ENCODE results near the gene STK24. TPM values are rescaled to one million over a fixed set of nuclear protein-coding genes. Genes with fewer than 3 reads are reported as not detected.

STK24 gene
- total and polyA plus RNA-seq, 5 donors: 44.9 to 66.9 (median 62.2) TPM

GRCh38 chr13:98478189-98479129 lies 98.4 kb downstream of the STK24 start:
- Histone ChIP-seq H3K4me1 (ENCODE audit: control insufficient read depth, insufficient read depth, low read length) (peaks cover 20% of the 10 kb centered on the region), H3K27me3 (ENCODE audit: control insufficient read depth, insufficient read depth) (no peaks in the 10 kb centered on the region), H3K9me3 (ENCODE audit: control insufficient read depth, low read length) (no peaks in the 10 kb centered on the region), H3K27ac (ENCODE audit: low read length) (no peak overlapping the region), H3K4me3 (ENCODE audit: low read length) (no peak overlapping the region)
- 73% methylated on average over 16 of the region's 16 CpGs for WGBS
- ATAC-seq (no peak), DNase-seq (no peak)
- intact Hi-C loops (cut with DNase I): loop anchor here in 1 of 4 donors (10.0 kb wide), 1 partner anchor 96 kb away; the partner anchor contains the start of gene STK24

- intact Hi-C loops (cut with DNase I): loop anchor here in 1 of 4 donors (10.0 kb wide), 1 partner anchor 98 kb away; the partner anchor contains the start of gene STK24
- Histone ChIP-seq H3K27me3 (ENCODE audit: control insufficient read depth, insufficient read depth) (no peaks in the 10 kb centered on the region), H3K4me3 (ENCODE audit: low read length) (no peak overlapping the region), H3K27ac (ENCODE audit: low read length) (peak overlapping the region; percentile 38), H3K4me1 (ENCODE audit: control insufficient read depth, insufficient read depth, low read length) (peaks cover 18% of the 10 kb centered on the region), H3K9me3 (ENCODE audit: control insufficient read depth, low read length) (no peaks in the 10 kb centered on the region)
- peak in 2 of 3 donors; percentile 56 to 76 for DNase-seq
- ATAC-seq: peak; percentile 53 to 74
- WGBS: 36% methylated on average over 13 of the region's 13 CpGs
These were observed 100.4 kb downstream of the STK24 start for GRCh38 chr13:98476538-98476966.

DNA sequence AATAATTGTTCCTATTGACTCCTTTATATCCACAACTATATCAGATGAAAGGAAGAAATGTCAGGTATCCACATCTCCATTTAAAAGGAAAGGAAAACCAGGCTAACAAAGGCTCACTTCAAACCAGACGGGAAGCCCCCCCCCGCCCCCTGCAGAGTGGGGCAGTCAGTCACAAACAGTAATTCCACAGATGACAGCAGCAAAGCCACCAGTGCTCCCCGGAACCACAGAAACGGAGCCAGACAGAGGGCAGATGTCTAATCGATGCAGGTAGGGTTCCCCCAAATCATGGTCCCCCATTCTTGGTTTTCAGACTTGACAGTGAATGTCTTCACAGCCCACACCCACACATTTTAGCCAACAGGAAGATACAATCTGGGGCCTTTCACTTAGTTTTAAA lies 100.8 kb downstream of the STK24 start:
- no peaks in the 10 kb centered on the region for H3K27me3 ChIP-seq (ENCODE audit: control insufficient read depth, insufficient read depth)
- ATAC-seq: no peak
- H3K4me1 ChIP-seq (ENCODE audit: control insufficient read depth, insufficient read depth, low read length): peaks cover 18% of the 10 kb centered on the region
- WGBS: 37% methylated on average over 5 of the region's 5 CpGs
- intact Hi-C loops (cut with DNase I): loop anchor here in 1 of 4 donors (10.0 kb wide), 1 partner anchor 99 kb away; the partner anchor contains the start of gene STK24
- no peak overlapping the region for H3K27ac ChIP-seq (ENCODE audit: low read length)
- H3K4me3 ChIP-seq (ENCODE audit: low read length): no peak overlapping the region
- peak in 1 of 3 donors; percentile 39 for DNase-seq
- H3K9me3 ChIP-seq (ENCODE audit: control insufficient read depth, low read length): no peaks in the 10 kb centered on the region

- intact Hi-C loops (cut with DNase I): loop anchor here in 1 of 4 donors (10.0 kb wide), 1 partner anchor 99 kb away; the partner anchor contains the start of gene STK24
- Histone ChIP-seq H3K9me3 (ENCODE audit: control insufficient read depth, low read length) (no peaks in the 10 kb centered on the region), H3K4me3 (ENCODE audit: low read length) (no peak overlapping the region), H3K4me1 (ENCODE audit: control insufficient read depth, insufficient read depth, low read length) (peaks cover 14% of the 10 kb centered on the region), H3K27ac (ENCODE audit: low read length) (no peak overlapping the region), H3K27me3 (ENCODE audit: control insufficient read depth, insufficient read depth) (no peaks in the 10 kb centered on the region)
- peak; percentile 38 to 72 (median 70) for DNase-seq
- ATAC-seq: peak in 1 of 2 donors; percentile 10
- 77% methylated on average over 13 of the region's 13 CpGs for WGBS
These were observed 101.4 kb downstream of the STK24 start for GRCh38 chr13:98475522-98475921.

- Histone ChIP-seq H3K4me3 (ENCODE audit: low read length) (no peak overlapping the region), H3K9me3 (ENCODE audit: control insufficient read depth, low read length) (no peaks in the 10 kb centered on the region), H3K27me3 (ENCODE audit: control insufficient read depth, insufficient read depth) (no peaks in the 10 kb centered on the region), H3K4me1 (ENCODE audit: control insufficient read depth, insufficient read depth, low read length) (peaks cover 14% of the 10 kb centered on the region), H3K27ac (ENCODE audit: low read length) (no peak overlapping the region)
- DNase-seq: peak in 1 of 3 donors; percentile 60
- no peak for ATAC-seq
- intact Hi-C loops (cut with DNase I): loop anchor here in 1 of 4 donors (10.0 kb wide), 1 partner anchor 100 kb away; the partner anchor contains the start of gene STK24
- 90% methylated on average over 24 of the region's 24 CpGs for WGBS
These were observed 102.1 kb downstream of the STK24 start for GRCh38 chr13:98474761-98475160.

DNA sequence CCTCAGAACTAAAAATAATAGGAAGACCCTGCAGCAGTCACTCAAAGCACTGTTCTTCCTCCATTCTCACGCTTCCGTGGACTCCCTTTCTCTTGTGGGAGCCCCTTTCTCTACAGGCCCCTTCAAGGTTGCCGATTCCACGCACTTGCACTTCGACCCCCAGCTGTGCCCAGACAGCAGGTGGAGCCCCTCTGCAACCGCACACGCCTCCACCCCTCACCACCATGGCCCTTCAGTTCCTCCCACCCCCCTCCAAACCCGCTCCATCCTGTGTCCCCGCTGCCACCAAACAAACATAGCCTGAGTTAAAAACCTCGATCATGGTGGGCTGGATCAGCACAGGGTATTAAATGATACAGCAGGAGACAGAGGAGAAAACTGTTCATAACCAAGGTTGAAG lies 102.6 kb downstream of the STK24 start:
- ATAC-seq (no peak), DNase-seq (no peak)
- Histone ChIP-seq H3K4me3 (ENCODE audit: low read length) (no peak overlapping the region), H3K9me3 (ENCODE audit: control insufficient read depth, low read length) (no peaks in the 10 kb centered on the region), H3K4me1 (ENCODE audit: control insufficient read depth, insufficient read depth, low read length) (peaks cover 11% of the 10 kb centered on the region), H3K27me3 (ENCODE audit: control insufficient read depth, insufficient read depth) (no peaks in the 10 kb centered on the region), H3K27ac (ENCODE audit: low read length) (no peak overlapping the region)
- intact Hi-C loops (cut with DNase I): loop anchor here in 1 of 4 donors (10.0 kb wide), 1 partner anchor 101 kb away; the partner anchor contains the start of gene STK24
- 94% methylated on average over 10 of the region's 10 CpGs for WGBS

DNA sequence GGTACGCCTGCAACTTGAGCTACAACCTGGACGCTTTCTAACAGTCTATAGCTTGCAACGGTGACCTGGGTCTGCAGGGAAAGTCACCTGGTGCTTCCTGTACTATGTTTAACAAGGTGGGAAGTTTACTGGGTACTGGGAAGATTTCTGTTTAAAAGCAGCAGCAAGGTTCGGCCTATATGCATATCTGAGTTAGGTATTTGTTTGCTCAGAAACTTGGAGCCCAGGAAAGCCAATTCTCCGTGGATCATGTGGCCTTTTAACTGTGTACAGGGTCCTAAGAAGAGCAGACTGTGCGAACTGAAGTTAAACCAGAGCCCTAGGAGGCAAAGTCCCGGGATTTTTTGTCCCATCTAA lies 103.1 kb downstream of the STK24 start:
- 72% methylated on average over 7 of the region's 7 CpGs for WGBS
- Histone ChIP-seq H3K27me3 (ENCODE audit: control insufficient read depth, insufficient read depth) (no peaks in the 10 kb centered on the region), H3K4me3 (ENCODE audit: low read length) (no peak overlapping the region), H3K9me3 (ENCODE audit: control insufficient read depth, low read length) (no peaks in the 10 kb centered on the region), H3K4me1 (ENCODE audit: control insufficient read depth, insufficient read depth, low read length) (peaks cover 11% of the 10 kb centered on the region), H3K27ac (ENCODE audit: low read length) (no peak overlapping the region)
- DNase-seq (no peak), ATAC-seq (no peak)
- intact Hi-C loops (cut with DNase I): loop anchor here in 1 of 4 donors (10.0 kb wide), 1 partner anchor 101 kb away; the partner anchor contains the start of gene STK24

- intact Hi-C loops (cut with DNase I): loop anchor here in 1 of 4 donors (10.0 kb wide), 1 partner anchor 102 kb away; the partner anchor contains the start of gene STK24
- Histone ChIP-seq H3K27me3 (ENCODE audit: control insufficient read depth, insufficient read depth) (no peaks in the 10 kb centered on the region), H3K9me3 (ENCODE audit: control insufficient read depth, low read length) (no peaks in the 10 kb centered on the region), H3K4me3 (ENCODE audit: low read length) (no peak overlapping the region), H3K4me1 (ENCODE audit: control insufficient read depth, insufficient read depth, low read length) (peaks cover 11% of the 10 kb centered on the region), H3K27ac (ENCODE audit: low read length) (no peak overlapping the region)
- no peak for ATAC-seq
- WGBS: 64% methylated on average over 5 of the region's 5 CpGs
- peak in 1 of 3 donors; percentile 50 for DNase-seq
These were observed 103.6 kb downstream of the STK24 start for GRCh38 chr13:98473135-98473787.

DNA sequence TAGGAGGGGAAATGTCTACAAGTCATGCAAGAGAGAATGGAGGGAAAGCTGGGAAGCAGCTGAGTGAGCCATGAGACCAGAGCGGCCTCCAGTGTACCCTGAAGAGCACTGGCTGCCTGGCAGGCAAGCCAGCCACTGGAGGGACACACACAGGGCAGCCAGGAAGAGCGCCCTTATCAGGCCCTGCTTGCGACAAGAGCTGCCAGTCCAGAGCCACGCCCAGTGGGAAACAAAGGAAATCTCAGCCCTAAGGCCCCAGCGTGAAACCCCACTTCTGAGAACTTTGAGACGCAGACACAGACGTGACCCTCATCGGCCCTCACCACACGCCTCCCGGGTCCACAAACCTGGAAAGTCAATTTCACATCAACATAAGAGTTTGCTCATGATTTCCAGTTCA lies 105.0 kb downstream of the STK24 start:
- 73% methylated on average over 10 of the region's 10 CpGs for WGBS
- peak overlapping the region; percentile 46 for H3K27ac ChIP-seq (ENCODE audit: low read length)

DNA sequence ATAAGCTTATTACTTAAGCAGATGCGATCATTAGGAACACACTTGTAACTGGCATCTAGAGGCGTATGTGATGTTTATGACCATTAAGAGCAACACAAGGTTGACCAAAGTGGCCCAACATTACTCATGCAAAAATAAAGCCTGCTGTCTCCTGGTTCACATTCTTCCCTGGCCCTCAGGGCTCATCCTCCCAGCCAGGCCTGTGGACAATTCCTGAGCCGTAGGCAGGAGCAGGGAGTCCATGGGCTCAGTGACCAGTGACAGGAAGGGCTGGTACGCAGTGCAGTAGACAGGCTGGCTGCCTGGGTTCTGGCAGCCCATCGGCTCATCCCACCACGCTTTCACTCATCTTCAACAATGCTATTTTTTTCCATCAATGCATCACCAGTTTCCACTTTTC lies 106.0 kb downstream of the STK24 start:
- peaks cover 3% of the 10 kb centered on the region for H3K4me1 ChIP-seq (ENCODE audit: control insufficient read depth, insufficient read depth, low read length)
- H3K27ac ChIP-seq (ENCODE audit: low read length): no peak overlapping the region

More for the DNA sequence above, 105.0 kb downstream of the STK24 start:
- Histone ChIP-seq H3K9me3 (ENCODE audit: control insufficient read depth, low read length) (no peaks in the 10 kb centered on the region), H3K4me1 (ENCODE audit: control insufficient read depth, insufficient read depth, low read length) (peaks cover 11% of the 10 kb centered on the region), H3K27me3 (ENCODE audit: control insufficient read depth, insufficient read depth) (no peaks in the 10 kb centered on the region), H3K4me3 (ENCODE audit: low read length) (no peak overlapping the region)
- intact Hi-C loops (cut with DNase I): loop anchor here in 1 of 4 donors (10.0 kb wide), 1 partner anchor 103 kb away; the partner anchor contains the start of gene STK24
- peak; percentile 80 to 81 for ATAC-seq
- peak; percentile 44 to 78 (median 75) for DNase-seq

More for the DNA sequence above, 106.0 kb downstream of the STK24 start:
- WGBS: 78% methylated on average over 6 of the region's 6 CpGs
- ATAC-seq (no peak), DNase-seq (no peak)
- no peaks in the 10 kb centered on the region for H3K27me3 ChIP-seq (ENCODE audit: control insufficient read depth, insufficient read depth)
- intact Hi-C loops (cut with DNase I): loop anchor here in 1 of 4 donors (10.0 kb wide), 1 partner anchor 104 kb away; the partner anchor contains the start of gene STK24
- H3K4me3 ChIP-seq (ENCODE audit: low read length): no peak overlapping the region
- no peaks in the 10 kb centered on the region for H3K9me3 ChIP-seq (ENCODE audit: control insufficient read depth, low read length)
